Measurements from ENCODE around the gene ABLIM3. TPM values are rescaled to one million over a fixed set of nuclear protein-coding genes. Genes with fewer than 3 reads are reported as not detected.

The ABLIM3 gene
- polyA plus RNA-seq, 1 donor (not counting 4 experiments of a cell fraction or from before 2014, with no cell fraction given), result 7.9 TPM

- Histone ChIP-seq H3K9me3 (ENCODE audit: control insufficient read depth, low read depth, low read length) (no peaks in the 10 kb centered on the region), H3K36me3 (ENCODE audit: control insufficient read depth in 2 of 2, extremely low read depth in 1 of 2, insufficient read depth in 2 of 2, low read length in 2 of 2) (no peaks in the 10 kb centered on the region), H4K20me1 (ENCODE audit: control insufficient read depth, extremely low read depth, insufficient read depth, low read length) (no peaks in the 10 kb centered on the region), H3K4me1 (ENCODE audit: control insufficient read depth, extremely low read depth, insufficient read depth, low read length) (no peaks in the 10 kb centered on the region), H3K9me1 (ENCODE audit: control insufficient read depth, extremely low read depth, insufficient read depth, low read length) (no peaks in the 10 kb centered on the region), H3K79me2 (ENCODE audit: control insufficient read depth, insufficient read depth, low read length) (no peaks in the 10 kb centered on the region), H3K27ac (ENCODE audit: control insufficient read depth, insufficient read depth, low read length) (no peak overlapping the region), H3K4me3 (ENCODE audit: control insufficient read depth in 2 of 3, extremely low read depth in 1 of 3, insufficient read depth in 2 of 3, low read depth in 1 of 3, low read length in 3 of 3) (no peak overlapping the region), H3K9ac (ENCODE audit: control insufficient read depth, extremely low read depth, insufficient read depth, low read length) (no peak overlapping the region), H3K27me3 (ENCODE audit: control insufficient read depth, extremely low read depth, insufficient read depth, low read length) (no peaks in the 10 kb centered on the region), H3K4me2 (ENCODE audit: control insufficient read depth, extremely low read depth, insufficient read depth, low read depth, low read length) (no peak overlapping the region), H2AFZ (ENCODE audit: control insufficient read depth, low read length) (no peak overlapping the region)
- no peak for DNase-seq (ENCODE audit: low read depth, low spot score)
- dilution Hi-C loops (cut with MboI; ENCODE audit: extremely low pct_ligation_motif_present, low sequenced_read_pairs), result no loop called here
- FAIRE-seq, result no peak
- TF ChIP-seq EZH2 (IDR thresholded peaks at IDR 0.05; ENCODE audit: low read length) (no peak), CTCF (optimal IDR thresholded peaks at IDR 0.05 in 1 of 3, IDR thresholded peaks at IDR 0.05 in 1 of 3, conservative IDR thresholded peaks at IDR 0.05 in 1 of 3; ENCODE audit: extremely low read depth in 1 of 3, insufficient read depth in 2 of 3, low read length in 3 of 3) (no peak)
These were observed 105.6 kb downstream of the ABLIM3 start for GRCh38 chr5:149246906-149247305.

- FAIRE-seq (no peak), DNase-seq (ENCODE audit: low read depth, low spot score) (no peak)
- H3K9me3 ChIP-seq (ENCODE audit: control insufficient read depth, low read depth, low read length), result no peaks in the 10 kb centered on the region
- H3K36me3 ChIP-seq (ENCODE audit: control insufficient read depth in 2 of 2, extremely low read depth in 1 of 2, insufficient read depth in 2 of 2, low read length in 2 of 2), result no peaks in the 10 kb centered on the region
- H3K27me3 ChIP-seq (ENCODE audit: control insufficient read depth, extremely low read depth, insufficient read depth, low read length), result no peaks in the 10 kb centered on the region
- dilution Hi-C loops (cut with MboI; ENCODE audit: extremely low pct_ligation_motif_present, low sequenced_read_pairs), result no loop called here
- H3K79me2 ChIP-seq (ENCODE audit: control insufficient read depth, insufficient read depth, low read length), result no peaks in the 10 kb centered on the region
- H3K4me2 ChIP-seq (ENCODE audit: control insufficient read depth, extremely low read depth, insufficient read depth, low read depth, low read length), result no peak overlapping the region
- H4K20me1 ChIP-seq (ENCODE audit: control insufficient read depth, extremely low read depth, insufficient read depth, low read length), result no peaks in the 10 kb centered on the region
- no peak overlapping the region for H3K9ac ChIP-seq (ENCODE audit: control insufficient read depth, extremely low read depth, insufficient read depth, low read length)
- H2AFZ ChIP-seq (ENCODE audit: control insufficient read depth, low read length), result no peak overlapping the region
- H3K9me1 ChIP-seq (ENCODE audit: control insufficient read depth, extremely low read depth, insufficient read depth, low read length), result no peaks in the 10 kb centered on the region
- TF ChIP-seq CTCF (optimal IDR thresholded peaks at IDR 0.05 in 1 of 3, IDR thresholded peaks at IDR 0.05 in 1 of 3, conservative IDR thresholded peaks at IDR 0.05 in 1 of 3; ENCODE audit: extremely low read depth in 1 of 3, insufficient read depth in 2 of 3, low read length in 3 of 3), result no peak
- no peak for TF ChIP-seq EZH2 (IDR thresholded peaks at IDR 0.05; ENCODE audit: low read length)
- no peak overlapping the region for H3K4me3 ChIP-seq (ENCODE audit: control insufficient read depth in 2 of 3, extremely low read depth in 1 of 3, insufficient read depth in 2 of 3, low read depth in 1 of 3, low read length in 3 of 3)
- H3K27ac ChIP-seq (ENCODE audit: control insufficient read depth, insufficient read depth, low read length), result no peak overlapping the region
- H3K4me1 ChIP-seq (ENCODE audit: control insufficient read depth, extremely low read depth, insufficient read depth, low read length), result no peaks in the 10 kb centered on the region
These were observed 106.4 kb downstream of the ABLIM3 start for GRCh38 chr5:149247726-149248125.
